CD4-positive, alpha-beta T cell treated with Interleukin-15 for 1 hour (primary cell): Measurements from ENCODE around the gene CDK14.

Experiments used
- DNase-seq: peaks from one replicate; pipeline ENCODE4 v3.0.0-alpha.2; 2020

Gene CDK14

DNA sequence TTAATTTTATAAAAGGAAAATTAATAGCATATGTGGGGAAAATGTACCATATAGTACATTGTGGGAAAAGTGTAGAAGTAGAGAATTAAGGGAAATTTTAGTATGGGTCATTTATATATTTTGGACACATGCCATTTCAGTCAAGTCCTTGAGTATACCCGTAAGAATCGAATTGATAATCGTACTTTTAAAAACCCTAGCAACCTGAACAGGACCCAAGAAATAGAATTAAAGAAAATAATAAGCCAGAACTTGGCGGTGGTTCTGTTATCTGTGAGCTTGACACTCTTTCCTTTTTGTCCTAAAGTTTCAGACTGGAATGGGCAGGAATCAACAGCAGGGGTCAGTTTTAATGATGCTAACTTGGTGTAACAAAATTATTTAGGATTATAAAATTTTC is 221.0 kb downstream of the CDK14 start:
- DNase-seq: no peak

DNA sequence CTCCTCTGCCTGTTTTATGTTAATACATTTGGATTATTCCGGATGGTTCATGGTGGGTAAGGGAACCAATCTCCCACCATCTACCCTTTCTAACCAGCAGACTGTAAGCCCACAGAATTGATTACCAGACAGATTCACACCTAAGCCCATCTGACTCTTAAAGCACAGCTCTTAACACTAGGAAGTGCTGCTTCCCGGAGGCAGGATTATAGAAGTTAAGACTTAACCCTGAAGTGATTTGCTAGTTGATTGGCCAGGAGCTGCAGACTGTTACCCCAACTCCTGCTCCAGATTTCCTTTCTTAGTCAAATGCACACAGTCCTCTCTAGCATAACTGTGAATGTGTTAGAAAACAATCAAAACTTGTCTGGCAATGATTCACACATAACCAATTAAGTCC is 221.7 kb downstream of the CDK14 start:
- no peak for DNase-seq

DNA sequence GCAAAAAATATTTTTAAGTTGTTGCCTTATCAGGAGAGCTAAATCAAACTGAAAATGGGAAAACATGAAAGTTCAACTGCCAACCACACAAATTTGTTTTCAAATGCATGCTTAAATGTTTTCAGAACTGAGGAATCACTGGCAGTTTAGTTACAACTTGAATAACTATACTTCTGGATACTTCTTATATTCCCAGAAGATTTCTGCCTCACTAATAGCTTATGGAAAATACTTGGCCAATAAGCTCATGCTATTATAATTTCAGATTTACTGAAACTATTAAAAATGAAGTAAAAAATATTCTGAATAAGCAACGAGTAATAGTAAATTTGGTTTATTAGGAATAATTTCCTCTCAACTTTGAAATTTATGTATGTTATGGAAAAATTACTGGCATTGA is 222.2 kb downstream of the CDK14 start:
- no peak for DNase-seq

DNA sequence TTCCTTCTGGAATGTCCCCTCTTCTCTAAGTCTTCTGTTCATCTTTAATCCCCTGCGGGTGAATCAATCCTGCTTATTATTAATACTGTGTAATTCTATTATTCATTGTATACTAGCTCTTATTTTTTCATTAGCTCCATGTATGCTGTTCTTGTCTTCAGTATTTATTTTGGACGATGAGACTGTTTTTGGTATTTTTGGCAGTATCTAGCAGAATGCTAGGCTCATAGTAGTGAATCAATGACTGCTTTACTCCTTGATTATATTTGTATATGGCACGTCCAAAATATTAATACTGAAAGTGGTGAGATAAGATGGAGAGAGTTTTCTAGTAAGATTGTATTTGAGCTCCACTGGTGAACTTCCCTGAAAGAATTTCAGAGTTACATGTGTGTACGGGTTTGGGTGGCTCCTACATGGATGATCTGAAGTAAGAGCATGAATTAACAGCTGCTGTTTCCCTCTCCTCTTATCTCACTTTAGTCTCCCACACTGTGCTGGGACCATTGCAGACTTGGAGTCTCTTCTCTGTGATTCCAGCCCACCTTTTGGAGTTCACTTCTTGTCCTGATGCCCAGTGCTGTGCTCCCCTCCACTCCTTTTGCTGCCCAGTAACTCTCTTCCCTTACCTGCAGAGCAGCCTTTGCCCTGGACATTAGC is 226.0 kb downstream of the CDK14 start:
- DNase-seq: no peak

GRCh38 chr7:90824386-90825307 is 228.5 kb downstream of the CDK14 start:
- DNase-seq: no peak

DNA sequence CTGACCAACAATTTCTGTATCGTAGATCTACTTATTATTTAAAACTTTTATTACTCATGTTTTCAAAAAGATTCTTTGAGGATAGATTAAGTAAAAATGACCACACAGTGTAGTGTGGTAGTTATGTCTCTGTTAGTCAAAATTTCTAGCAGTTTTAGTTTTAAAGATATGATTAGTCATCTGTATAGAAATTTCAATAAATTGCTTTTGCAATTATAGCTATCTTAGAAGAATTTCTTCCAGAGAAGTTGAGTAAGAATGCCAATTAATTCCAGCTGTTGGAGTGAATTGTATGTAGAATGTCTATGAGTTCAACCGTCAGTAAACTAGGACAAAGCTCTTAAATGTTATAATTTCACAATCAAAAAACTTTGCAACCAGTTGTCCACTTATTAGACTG is 229.7 kb downstream of the CDK14 start:
- no peak for DNase-seq

GRCh38 chr7:90828601-90829000 is 232.5 kb downstream of the CDK14 start:
- DNase-seq: no peak

- no peak for DNase-seq
Measured at GRCh38 chr7:90830308-90830707, 234.2 kb downstream of the CDK14 start.

DNA sequence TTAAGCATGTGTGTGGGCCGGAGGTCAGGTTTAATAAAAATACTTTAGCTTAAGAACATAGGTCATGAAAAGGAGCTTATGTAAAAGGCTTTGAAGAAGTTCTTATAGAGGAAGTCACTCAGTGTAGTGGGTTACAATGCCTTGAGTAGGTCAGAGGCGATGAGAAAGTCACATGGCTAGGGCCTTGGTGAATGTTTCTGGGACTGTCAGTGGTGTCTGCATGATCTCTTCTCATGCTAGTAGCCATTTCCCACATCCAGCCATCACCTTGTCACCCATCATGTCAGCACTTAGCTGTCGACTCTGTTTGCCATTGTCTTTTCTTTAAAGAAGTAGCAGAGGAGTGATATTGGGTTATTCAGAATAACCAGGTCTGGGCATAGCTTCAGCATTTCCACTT is 236.6 kb downstream of the CDK14 start:
- DNase-seq: no peak

GRCh38 chr7:90833443-90833842 is 237.3 kb downstream of the CDK14 start:
- DNase-seq: no peak

- DNase-seq: no peak
Measured at GRCh38 chr7:90834771-90835170, 238.7 kb downstream of the CDK14 start.

GRCh38 chr7:90835861-90836260 is 239.7 kb downstream of the CDK14 start:
- no peak for DNase-seq

DNA sequence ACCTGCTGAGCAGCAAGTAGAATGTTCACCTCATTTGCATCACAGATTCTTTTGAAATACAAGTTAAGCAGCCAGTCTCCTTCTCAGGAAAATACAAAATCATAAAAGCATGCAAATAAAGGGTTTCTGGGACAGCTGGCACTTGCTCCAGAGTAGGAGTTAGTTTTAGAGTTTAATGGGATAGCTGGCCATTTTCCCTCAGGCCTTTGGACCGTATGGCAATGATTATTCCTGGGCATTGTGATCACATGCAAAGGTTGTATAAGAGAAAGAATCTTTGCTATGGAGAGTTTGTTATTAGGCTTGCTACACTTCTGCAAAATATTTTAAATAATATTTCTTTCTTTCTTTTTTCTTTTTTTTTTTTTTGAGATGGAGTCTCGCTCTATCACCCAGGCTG is 240.8 kb downstream of the CDK14 start:
- DNase-seq: no peak

GRCh38 chr7:90838799-90839198 is 242.7 kb downstream of the CDK14 start:
- DNase-seq: no peak

- DNase-seq: no peak
Measured at GRCh38 chr7:90839316-90839715, 243.2 kb downstream of the CDK14 start.

DNA sequence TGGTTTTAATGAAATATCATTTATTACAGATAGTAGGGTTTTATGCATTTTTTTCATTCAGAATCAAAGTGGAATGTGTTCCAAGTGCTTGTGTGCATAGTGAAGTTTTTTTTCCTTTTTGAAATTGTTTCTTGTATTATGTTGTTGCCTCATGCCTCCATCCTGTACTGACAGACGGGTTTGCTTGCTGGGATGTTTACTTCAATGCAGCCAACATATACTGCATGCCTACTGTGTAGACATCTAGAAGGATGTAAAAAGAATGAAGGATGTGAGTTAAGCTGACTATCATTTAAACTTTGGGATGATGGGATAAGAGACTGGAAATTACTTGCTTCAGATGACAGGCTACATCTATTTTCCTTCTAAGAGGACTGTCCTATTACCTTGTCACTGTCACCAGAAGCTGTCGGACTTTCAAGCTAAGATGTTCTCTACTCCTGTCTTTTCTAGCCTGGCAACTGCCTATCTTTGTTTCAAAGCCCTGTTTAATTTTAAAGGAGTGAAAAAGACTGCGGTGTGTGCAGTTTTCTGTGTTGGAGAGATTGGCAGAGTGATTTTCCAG is 243.7 kb downstream of the CDK14 start:
- no peak for DNase-seq

GRCh38 chr7:90841759-90842429 is 245.8 kb downstream of the CDK14 start:
- no peak for DNase-seq

GRCh38 chr7:90842430-90842788 is 246.3 kb downstream of the CDK14 start:
- no peak for DNase-seq

GRCh38 chr7:90843472-90843871 is 247.4 kb downstream of the CDK14 start:
- no peak for DNase-seq

DNA sequence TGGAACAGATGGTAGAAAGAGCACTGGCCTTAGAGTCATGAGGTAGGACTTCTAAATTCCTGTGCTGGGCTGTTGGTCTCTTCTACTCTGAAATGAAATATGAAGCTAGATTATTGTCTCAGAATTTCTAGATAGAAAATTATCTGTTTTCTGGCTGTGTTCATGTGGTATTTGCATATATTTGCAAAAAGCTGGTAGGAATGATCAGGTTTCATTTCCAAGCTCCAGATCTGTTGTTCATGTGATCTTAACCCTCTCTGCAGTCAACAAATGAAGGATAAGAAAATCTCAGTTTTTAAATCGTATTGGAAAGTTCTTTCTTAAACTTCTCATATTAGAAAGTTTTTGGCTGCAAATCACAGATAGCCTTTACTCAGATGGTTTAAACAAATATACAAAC is 248.3 kb downstream of the CDK14 start:
- DNase-seq: no peak

- DNase-seq: no peak
Measured at GRCh38 chr7:90846192-90846591, 250.1 kb downstream of the CDK14 start.

DNA sequence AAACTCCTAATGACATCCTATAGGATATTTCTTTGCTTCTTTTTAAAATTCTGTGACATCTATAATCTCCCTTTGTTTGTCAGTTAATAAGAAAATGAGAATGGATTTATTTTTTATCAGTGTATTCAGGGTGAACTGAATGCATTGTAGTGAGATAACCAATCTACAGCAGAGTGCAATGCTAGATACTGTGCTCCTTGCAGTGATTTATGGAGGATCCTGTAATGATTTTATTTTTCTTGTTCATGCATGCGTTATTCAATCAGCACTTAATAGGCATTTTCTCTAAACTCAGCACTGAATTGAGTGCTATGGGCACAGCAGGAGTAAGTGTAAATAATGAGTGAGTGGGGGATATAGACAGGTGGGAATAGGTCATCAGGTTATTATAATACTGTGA is 253.9 kb downstream of the CDK14 start:
- no peak for DNase-seq

DNA sequence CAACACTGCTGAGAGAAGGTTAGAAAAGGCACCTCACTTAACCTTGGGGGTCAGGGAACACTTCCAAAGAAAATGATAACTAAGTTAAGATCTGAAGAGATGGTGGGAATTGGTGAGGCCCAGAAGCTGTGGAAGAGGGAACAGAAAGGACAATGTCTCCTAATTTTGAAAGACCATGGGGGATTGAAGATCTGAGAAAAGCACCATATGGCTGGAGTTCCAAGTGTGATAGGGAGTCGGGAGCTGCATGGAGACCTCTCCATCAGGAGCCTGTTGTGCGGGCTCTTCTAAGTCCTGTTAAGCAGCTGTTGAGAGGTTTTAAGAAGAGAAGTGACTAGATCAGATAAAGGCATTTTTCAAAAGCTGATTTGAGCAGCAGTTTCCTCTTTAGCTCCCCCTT is 254.3 kb downstream of the CDK14 start:
- no peak for DNase-seq

GRCh38 chr7:90853205-90853604 is 257.1 kb downstream of the CDK14 start:
- DNase-seq: no peak
